ENCODE measurements around the gene ASGR2. TPM values are rescaled to one million over a fixed set of nuclear protein-coding genes. Genes with fewer than 3 reads are reported as not detected.

ASGR2 gene
- total RNA-seq, 4 donors from 2014 or later, result 1.0 TPM; not detected in 3

DNA sequence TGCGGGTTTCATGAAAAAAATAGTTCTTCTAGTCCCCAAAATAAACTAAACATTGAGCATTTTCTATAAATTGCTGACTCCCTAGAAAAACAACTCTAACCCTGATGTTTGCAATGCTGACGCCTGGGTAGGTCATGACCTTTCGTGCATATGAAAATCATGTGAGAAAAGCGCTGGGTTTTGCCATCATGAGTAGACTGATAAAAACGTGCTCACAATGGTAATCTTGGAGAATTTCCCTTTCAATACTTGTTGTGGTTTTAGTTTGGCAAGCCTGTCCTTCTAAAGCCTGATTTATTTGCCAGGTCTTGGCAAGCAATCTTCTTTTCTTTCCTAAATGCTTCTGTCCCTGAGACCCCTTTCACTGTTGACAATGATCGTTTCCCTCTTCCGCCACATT is 30.5 kb downstream of the ASGR2 start:
- WGBS, 2 donors, result 50 to 57% methylated on average over 7 of the region's 7 CpGs
- no peak for DNase-seq
- Histone ChIP-seq H3K4me3 (replicated peaks in 1 of 3) (no peak overlapping the region), H3K27ac (no peak overlapping the region), H3K4me1 (no peaks in the 10 kb centered on the region), H3K9me3 (no peaks in the 10 kb centered on the region), H3K27me3 (no peaks in the 10 kb centered on the region), H3K36me3 (no peaks in the 10 kb centered on the region)
- intact Hi-C loops (cut with DNase I), result no loop called here
- TF ChIP-seq POLR2A (IDR thresholded peaks at IDR 0.05), result no peak
- no peak for TF ChIP-seq CTCF (IDR thresholded peaks at IDR 0.05)

GRCh38 chr17:7083592-7083991 is 31.0 kb downstream of the ASGR2 start:
- H3K4me1 ChIP-seq, result no peaks in the 10 kb centered on the region
- DNase-seq, result no peak
- H3K4me3 ChIP-seq (replicated peaks in 1 of 3), result no peak overlapping the region
- H3K27ac ChIP-seq, result no peak overlapping the region
- no peaks in the 10 kb centered on the region for H3K9me3 ChIP-seq
- no peaks in the 10 kb centered on the region for H3K27me3 ChIP-seq
- TF ChIP-seq POLR2A (IDR thresholded peaks at IDR 0.05), result no peak
- no peak for TF ChIP-seq CTCF (IDR thresholded peaks at IDR 0.05)
- intact Hi-C loops (cut with DNase I), result no loop called here
- 83 to 84% methylated on average over 4 of the region's 4 CpGs for WGBS, 2 donors
- H3K36me3 ChIP-seq, result no peaks in the 10 kb centered on the region

GRCh38 chr17:7081341-7082062 is 33.1 kb downstream of the ASGR2 start:
- WGBS, 2 donors, result 84 to 89% methylated on average over 15 to 16 of the region's 16 CpGs

DNA sequence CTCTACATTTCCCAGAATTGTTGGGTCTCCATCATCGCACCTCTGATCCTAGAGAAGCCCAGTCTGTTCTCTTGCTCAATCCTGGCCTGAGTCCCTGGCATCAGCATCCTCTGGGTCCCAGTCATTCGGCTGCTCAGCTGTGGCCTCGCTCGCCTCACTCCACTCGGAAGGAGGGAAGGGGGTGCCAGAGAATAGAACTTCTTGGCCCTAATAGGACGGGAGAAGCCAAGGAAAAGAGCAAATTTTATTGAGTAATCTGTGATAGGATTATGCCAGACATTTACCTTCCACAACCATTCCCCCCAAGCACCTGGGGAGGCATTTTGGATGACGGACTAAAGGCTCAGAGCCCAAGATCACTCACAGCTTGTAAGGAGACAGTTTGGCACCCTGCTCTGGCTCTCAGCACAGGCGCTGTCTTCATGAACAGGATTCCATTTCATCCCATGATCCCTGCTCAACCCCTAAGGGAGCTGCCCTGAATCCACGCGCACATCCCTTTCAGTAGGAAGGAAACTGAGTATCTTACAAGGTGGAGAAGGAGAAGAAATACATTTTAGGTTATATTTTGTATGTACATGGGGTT is 34.1 kb downstream of the ASGR2 start:
- WGBS, 2 donors, result 65 to 72% methylated on average over 10 of the region's 10 CpGs
- no peaks in the 10 kb centered on the region for H3K36me3 ChIP-seq
- H3K27me3 ChIP-seq, result no peaks in the 10 kb centered on the region
- intact Hi-C loops (cut with DNase I), result no loop called here
- H3K4me1 ChIP-seq, result no peaks in the 10 kb centered on the region
- DNase-seq, result peak; percentile 15 to 19
- no peak overlapping the region for H3K4me3 ChIP-seq (replicated peaks in 1 of 3)
- H3K9me3 ChIP-seq, result no peaks in the 10 kb centered on the region
- H3K27ac ChIP-seq, result no peak overlapping the region
- no peak for TF ChIP-seq POLR2A (IDR thresholded peaks at IDR 0.05)
- no peak for TF ChIP-seq CTCF (IDR thresholded peaks at IDR 0.05)

More at GRCh38 chr17:7081341-7082062, 33.1 kb downstream of the ASGR2 start:
- no peak for DNase-seq
- intact Hi-C loops (cut with DNase I), result no loop called here
- Histone ChIP-seq H3K9me3 (no peaks in the 10 kb centered on the region), H3K27me3 (no peaks in the 10 kb centered on the region), H3K4me1 (no peaks in the 10 kb centered on the region), H3K4me3 (replicated peaks in 1 of 3) (no peak overlapping the region), H3K27ac (no peak overlapping the region), H3K36me3 (no peaks in the 10 kb centered on the region)
- TF ChIP-seq CTCF (IDR thresholded peaks at IDR 0.05) (no peak), POLR2A (IDR thresholded peaks at IDR 0.05) (no peak)

All from thyroid gland (tissue), 4 donors.